HCT116 (cell line): ENCODE data around the gene SIRT6. TPM values are rescaled to one million over a fixed set of nuclear protein-coding genes. Genes with fewer than 3 reads are reported as not detected.

Experiments used
- ATAC-seq: fragments of 200-7000 bp; cut with Tn5 transposase; 2 replicates; pipeline ENCODE4 v1.9.1; 2020; ENCODE audit warnings: mild to moderate bottlenecking, moderate library complexity
- BruUV-seq: library from RNA; stranded (reverse); fragments of 400-500 nt; replicated peaks from 2 replicates; lab custom pipeline; 2021; lab: Mats Ljungman, UMichigan
- CTCF ChIA-PET: fragments of 300-600 bp; sonication (Branson Sonifier 250); formaldehyde crosslinking; loops from one replicate; lab custom pipeline; 2021; ENCODE audit warnings: antibody characterized with exemption; lab: Charles Lee
- POLR2A ChIA-PET: fragments of 300-600, 350-600 bp; sonication (Branson Sonifier 250); formaldehyde crosslinking; loops from one replicate; lab custom pipeline; 2021; ENCODE audit warnings: antibody characterized with exemption; lab: Charles Lee
- RAD21 ChIA-PET, 2 experiments: fragments of 300-600 bp; sonication (Branson Sonifier 250); formaldehyde crosslinking; loops; one replicate each; lab custom pipeline; 2023; ENCODE audit warnings: low total read pairs in 2 of 2; ENCODE audit not compliant: uncharacterized antibody in 2 of 2, unreplicated experiment in 2 of 2, low non-redundant PET in 1 of 2; lab: Charles Lee
- DNase-seq: peaks from one replicate; pipeline ENCODE4 v3.0.0-alpha.2; 2010; ENCODE audit warnings: low read depth, low spot score
- H2AFZ ChIP-seq: fragments of 200-600 bp; shearing (Covaris generic), sonication (generic); 2 replicates; pipeline ENCODE4 v1.6.1; 2017; ENCODE audit warnings: low read depth, mixed run types, mixed read lengths, antibody characterized with exemption, low read length; ENCODE audit not compliant: poor library complexity, severe bottlenecking
- H3K27ac ChIP-seq: 2 replicates; pipeline ENCODE4 v1.5.1; 2012; ENCODE audit warnings: low read depth, low read length
- H3K27me3 ChIP-seq: fragments of 200-600 bp; sonication (generic); 2 replicates; pipeline ENCODE4 v1.6.1; 2016; ENCODE audit warnings: mixed run types, low read length, mixed read lengths; ENCODE audit not compliant: insufficient read depth
- H3K36me3 ChIP-seq, 2 experiments: fragments of 200-500 bp in 1 of 2; fragments of 200-600 bp in 1 of 2; sonication (Bioruptor generic) in 1 of 2; sonication (generic) in 1 of 2; 2 replicates each; pipeline versions ENCODE4 v1.5.1 to v1.6.1; 2014 to 2016; ENCODE audit warnings: low read length in 2 of 2, inconsistent platforms in 1 of 2, mixed read lengths in 1 of 2, mixed run types in 1 of 2; ENCODE audit not compliant: insufficient read depth in 2 of 2, control insufficient read depth in 1 of 2
- H3K4me1 ChIP-seq, 2 experiments: fragments of 200-600 bp in 1 of 2; sonication (generic) in 1 of 2; 2 replicates each; pipeline versions ENCODE4 v1.5.1 to v1.6.1; 2012 to 2017; ENCODE audit warnings: low read length in 2 of 2, inconsistent platforms in 1 of 2, mild to moderate bottlenecking in 1 of 2, mixed read lengths in 1 of 2, mixed run types in 1 of 2, moderate library complexity in 1 of 2; ENCODE audit not compliant: insufficient read depth in 2 of 2, control insufficient read depth in 1 of 2
- H3K4me2 ChIP-seq: fragments of 200-600 bp; sonication (generic); 2 replicates; pipeline ENCODE4 v1.6.1; 2017; ENCODE audit warnings: mixed run types, low read length, mixed read lengths
- H3K4me3 ChIP-seq, 2 experiments: fragments of 200-600 bp in 1 of 2; sonication (generic) in 1 of 2; replicated peaks in 1 of 2; 2 replicates each; pipeline ENCODE4 v1.5.1; 2011 to 2016; ENCODE audit warnings: low read length in 2 of 2, control low read depth in 1 of 2, low read depth in 1 of 2, mild to moderate bottlenecking in 1 of 2, mixed read lengths in 1 of 2, mixed run types in 1 of 2
- H3K79me2 ChIP-seq: fragments of 200-600 bp; sonication (generic); 2 replicates; pipeline ENCODE4 v1.6.1; 2017; ENCODE audit warnings: mild to moderate bottlenecking, mixed run types, low read length, moderate library complexity, mixed read lengths; ENCODE audit not compliant: insufficient read depth
- H3K9ac ChIP-seq: fragments of 200-600 bp; sonication (generic); 2 replicates; pipeline ENCODE4 v1.6.1; 2016; ENCODE audit warnings: low read length, mixed read lengths
- H3K9me2 ChIP-seq: fragments of 200-600 bp; sonication (generic), shearing (Covaris generic); 2 replicates; pipeline ENCODE4 v1.6.1; 2017; ENCODE audit warnings: mixed run types, mild to moderate bottlenecking, moderate library complexity; ENCODE audit not compliant: insufficient read depth
- H3K9me3 ChIP-seq, 2 experiments: fragments of 200-500 bp in 1 of 2; fragments of 200-600 bp in 1 of 2; sonication (Bioruptor generic) in 1 of 2; sonication (generic) in 1 of 2; 2 replicates each; pipeline ENCODE4 v1.6.1; 2014 to 2017; ENCODE audit warnings: low read length in 2 of 2, mixed read lengths in 2 of 2, inconsistent platforms in 1 of 2, low read depth in 1 of 2, mild to moderate bottlenecking in 1 of 2, mixed run types in 1 of 2, moderate library complexity in 1 of 2; ENCODE audit not compliant: control insufficient read depth in 1 of 2, insufficient read depth in 1 of 2
- H4K20me1 ChIP-seq: fragments of 200-600 bp; sonication (generic), shearing (Covaris generic); 2 replicates; pipeline ENCODE4 v1.6.1; 2017; ENCODE audit warnings: mixed run types, mild to moderate bottlenecking, moderate library complexity; ENCODE audit not compliant: insufficient read depth
- CBX3 ChIP-seq: IDR thresholded peaks from 2 replicates; pipeline ENCODE4 v1.6.1; 2012; ENCODE audit warnings: low read depth
- CTCF ChIP-seq, 3 experiments: fragments of 200-600 bp in 1 of 3; sonication (generic) in 1 of 3; IDR thresholded peaks in 2 of 3; conservative IDR thresholded peaks in 1 of 3; 2 replicates each; pipeline ENCODE4 v1.5.1; 2012 to 2017; ENCODE audit warnings: low read depth in 2 of 3, low read length in 2 of 3, antibody characterized with exemption in 1 of 3, borderline replicate concordance in 1 of 3, control low read depth in 1 of 3, mild to moderate bottlenecking in 1 of 3, mixed read lengths in 1 of 3, mixed run types in 1 of 3, moderate library complexity in 1 of 3; ENCODE audit not compliant: insufficient read depth in 1 of 3
- EGR1 ChIP-seq: IDR thresholded peaks from 2 replicates; pipeline ENCODE4 v1.6.1; 2012; ENCODE audit warnings: low read depth
- EZH2 ChIP-seq: fragments of 200-600 bp; sonication (generic); IDR thresholded peaks from 2 replicates; pipeline ENCODE4 v1.6.1; 2017; ENCODE audit warnings: antibody characterized with exemption, mixed run types
- FOSL1 ChIP-seq: IDR thresholded peaks from 2 replicates; pipeline ENCODE4 v1.6.1; 2012; ENCODE audit warnings: low read depth
- JUND ChIP-seq: IDR thresholded peaks from 2 replicates; pipeline ENCODE4 v1.6.1; 2012
- POLR2A ChIP-seq: IDR thresholded peaks from 2 replicates; pipeline ENCODE4 v1.7.0; 2011; ENCODE audit warnings: borderline replicate concordance; ENCODE audit not compliant: insufficient read depth, insufficient read length; ENCODE audit errors: extremely low read depth
- POLR2AphosphoS5 ChIP-seq: IDR thresholded peaks from 2 replicates; pipeline ENCODE4 v1.6.1; 2011; ENCODE audit warnings: mild to moderate bottlenecking, low read depth, low read length, moderate library complexity
- RAD21 ChIP-seq: IDR thresholded peaks from 2 replicates; pipeline ENCODE4 v1.6.1; 2012; ENCODE audit warnings: low read depth, mild to moderate bottlenecking
- SIN3A ChIP-seq: IDR thresholded peaks from 2 replicates; pipeline ENCODE4 v1.6.1; 2012; ENCODE audit warnings: low read depth
- SRF ChIP-seq: IDR thresholded peaks from 2 replicates; pipeline ENCODE4 v1.6.1; 2012; ENCODE audit warnings: low read depth
- TCF7L2 ChIP-seq: IDR thresholded peaks from 2 replicates; pipeline ENCODE4 v1.7.0; 2011; ENCODE audit warnings: borderline replicate concordance, inconsistent platforms; ENCODE audit not compliant: insufficient read depth, insufficient read length; ENCODE audit errors: extremely low read depth
- YY1 ChIP-seq: IDR thresholded peaks from 2 replicates; pipeline ENCODE4 v1.6.1; 2011; ENCODE audit warnings: low read length, low read depth, moderate library complexity, mild to moderate bottlenecking; ENCODE audit not compliant: insufficient replicate concordance; ENCODE audit errors: extremely low read depth
- ZFX ChIP-seq: fragments of 450-650 bp; IDR thresholded peaks from 2 replicates; pipeline ENCODE4 v1.6.1; 2017
- intact Hi-C: fragments of 100-400 bp; cut with micrococcal nuclease; formaldehyde crosslinking; loops from 2 replicates; pipeline ENCODE4 v1.10.0; 2022
- total RNA-seq: library from RNA; stranded (reverse); gene quantifications from one replicate; pipeline ENCODE4 v1.2.1, GENCODE V29; 2021; ENCODE audit not compliant: unreplicated experiment
- TF ChIP-seq, protein P1 (sequence below): IDR thresholded peaks from 2 replicates; pipeline ENCODE4 v1.6.1; 2012
- TF ChIP-seq, protein P2 (sequence below): IDR thresholded peaks from 2 replicates; pipeline ENCODE4 v1.6.1; 2012; ENCODE audit warnings: low read depth
- TF ChIP-seq, protein P3 (sequence below): IDR thresholded peaks from 2 replicates; pipeline ENCODE4 v1.6.1; 2011; ENCODE audit warnings: mild to moderate bottlenecking, low read length, moderate library complexity; ENCODE audit not compliant: insufficient replicate concordance; ENCODE audit errors: extremely low read depth
- TF ChIP-seq, protein P4 (sequence below): IDR thresholded peaks from 2 replicates; pipeline ENCODE4 v1.6.1; 2012

The SIRT6 gene
- total RNA-seq, 1 experiment from 2014 or later, result 36.3 TPM

DNA sequence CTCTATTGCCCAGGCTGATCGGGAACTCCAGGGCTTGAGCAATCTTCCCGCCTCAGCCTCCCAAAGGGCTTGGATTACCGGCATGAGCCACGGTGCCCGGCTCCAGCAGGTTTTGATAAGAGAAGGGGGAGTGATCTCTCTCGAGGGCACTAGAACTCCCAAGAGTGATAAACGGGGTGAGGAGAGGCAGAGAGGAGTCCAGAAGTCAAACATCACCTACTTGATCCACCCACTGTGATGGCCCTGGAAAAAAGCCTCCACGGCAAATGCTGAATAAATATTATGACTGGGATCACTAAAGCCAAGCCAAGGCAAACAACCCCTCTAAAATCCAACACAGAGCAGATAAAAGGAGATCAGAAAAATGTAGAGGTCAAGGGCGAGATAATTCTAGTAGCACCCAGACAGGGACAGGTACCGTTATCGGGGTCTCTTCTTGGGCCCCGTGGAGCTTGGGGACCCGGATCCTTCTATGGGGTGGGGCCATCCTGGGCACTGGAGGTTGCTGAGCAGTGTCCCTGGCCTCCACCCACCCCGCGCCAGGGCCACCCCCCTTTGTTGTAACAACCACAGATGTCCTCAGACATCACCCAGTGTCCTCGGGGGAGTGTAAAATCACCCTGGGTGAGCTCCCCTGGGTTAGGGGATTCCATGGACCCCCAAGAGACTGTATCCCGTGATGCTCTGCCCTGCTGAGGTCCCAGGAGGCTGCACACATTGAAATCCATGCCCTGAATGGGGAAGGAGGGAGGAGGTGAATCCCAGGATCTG is 32.7 kb downstream of the SIRT6 start:
- Histone ChIP-seq H3K79me2 (no peaks in the 10 kb centered on the region), H3K9me3 (no peaks in the 10 kb centered on the region), H3K4me1 (peaks cover 10 to 28% of the 10 kb centered on the region in 2 experiments), H3K4me3 (no peak overlapping the region), H3K27me3 (no peaks in the 10 kb centered on the region), H3K4me2 (no peak overlapping the region), H3K9ac (no peak overlapping the region), H3K9me2 (no peaks in the 10 kb centered on the region), H3K36me3 (no peaks in the 10 kb centered on the region), H3K27ac (no peak overlapping the region), H2AFZ (no peak overlapping the region), H4K20me1 (no peaks in the 10 kb centered on the region)
- BruUV-seq, result no TSS peak
- ChIA-PET CTCF (interaction anchor here (0.6 kb wide), 1 partner anchor 83 kb away, joined by 3 read pairs; no protein-coding TSS in a partner anchor), RAD21 (no interaction called here), POLR2A (no interaction called here)
- no peak for ATAC-seq
- intact Hi-C loops, result loop anchor here (10.0 kb wide), 1 partner anchor 295 kb away; no protein-coding TSS in a partner anchor
- DNase-seq, result no peak
- TF ChIP-seq EGR1 (no peak), RAD21 (no peak), POLR2AphosphoS5 (no peak), SRF (no peak), CBX3 (no peak), POLR2A (no peak), EZH2 (no peak), SIN3A (no peak), ZFX (no peak), JUND (no peak), TCF7L2 (no peak), YY1 (no peak), CTCF (IDR thresholded peaks at IDR 0.05 in 2 of 3, conservative IDR thresholded peaks at IDR 0.05 in 1 of 3; ENCODE audit: borderline replicate concordance in 1 of 3, insufficient read depth in 1 of 3, low read depth in 2 of 3, low read length in 2 of 3) (no peak), FOSL1 (no peak)
- TF ChIP-seq, protein P1, sequence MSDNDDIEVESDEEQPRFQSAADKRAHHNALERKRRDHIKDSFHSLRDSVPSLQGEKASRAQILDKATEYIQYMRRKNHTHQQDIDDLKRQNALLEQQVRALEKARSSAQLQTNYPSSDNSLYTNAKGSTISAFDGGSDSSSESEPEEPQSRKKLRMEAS, result no peak
- TF ChIP-seq, protein P2, sequence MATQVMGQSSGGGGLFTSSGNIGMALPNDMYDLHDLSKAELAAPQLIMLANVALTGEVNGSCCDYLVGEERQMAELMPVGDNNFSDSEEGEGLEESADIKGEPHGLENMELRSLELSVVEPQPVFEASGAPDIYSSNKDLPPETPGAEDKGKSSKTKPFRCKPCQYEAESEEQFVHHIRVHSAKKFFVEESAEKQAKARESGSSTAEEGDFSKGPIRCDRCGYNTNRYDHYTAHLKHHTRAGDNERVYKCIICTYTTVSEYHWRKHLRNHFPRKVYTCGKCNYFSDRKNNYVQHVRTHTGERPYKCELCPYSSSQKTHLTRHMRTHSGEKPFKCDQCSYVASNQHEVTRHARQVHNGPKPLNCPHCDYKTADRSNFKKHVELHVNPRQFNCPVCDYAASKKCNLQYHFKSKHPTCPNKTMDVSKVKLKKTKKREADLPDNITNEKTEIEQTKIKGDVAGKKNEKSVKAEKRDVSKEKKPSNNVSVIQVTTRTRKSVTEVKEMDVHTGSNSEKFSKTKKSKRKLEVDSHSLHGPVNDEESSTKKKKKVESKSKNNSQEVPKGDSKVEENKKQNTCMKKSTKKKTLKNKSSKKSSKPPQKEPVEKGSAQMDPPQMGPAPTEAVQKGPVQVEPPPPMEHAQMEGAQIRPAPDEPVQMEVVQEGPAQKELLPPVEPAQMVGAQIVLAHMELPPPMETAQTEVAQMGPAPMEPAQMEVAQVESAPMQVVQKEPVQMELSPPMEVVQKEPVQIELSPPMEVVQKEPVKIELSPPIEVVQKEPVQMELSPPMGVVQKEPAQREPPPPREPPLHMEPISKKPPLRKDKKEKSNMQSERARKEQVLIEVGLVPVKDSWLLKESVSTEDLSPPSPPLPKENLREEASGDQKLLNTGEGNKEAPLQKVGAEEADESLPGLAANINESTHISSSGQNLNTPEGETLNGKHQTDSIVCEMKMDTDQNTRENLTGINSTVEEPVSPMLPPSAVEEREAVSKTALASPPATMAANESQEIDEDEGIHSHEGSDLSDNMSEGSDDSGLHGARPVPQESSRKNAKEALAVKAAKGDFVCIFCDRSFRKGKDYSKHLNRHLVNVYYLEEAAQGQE, result no peak
- TF ChIP-seq, protein P3, sequence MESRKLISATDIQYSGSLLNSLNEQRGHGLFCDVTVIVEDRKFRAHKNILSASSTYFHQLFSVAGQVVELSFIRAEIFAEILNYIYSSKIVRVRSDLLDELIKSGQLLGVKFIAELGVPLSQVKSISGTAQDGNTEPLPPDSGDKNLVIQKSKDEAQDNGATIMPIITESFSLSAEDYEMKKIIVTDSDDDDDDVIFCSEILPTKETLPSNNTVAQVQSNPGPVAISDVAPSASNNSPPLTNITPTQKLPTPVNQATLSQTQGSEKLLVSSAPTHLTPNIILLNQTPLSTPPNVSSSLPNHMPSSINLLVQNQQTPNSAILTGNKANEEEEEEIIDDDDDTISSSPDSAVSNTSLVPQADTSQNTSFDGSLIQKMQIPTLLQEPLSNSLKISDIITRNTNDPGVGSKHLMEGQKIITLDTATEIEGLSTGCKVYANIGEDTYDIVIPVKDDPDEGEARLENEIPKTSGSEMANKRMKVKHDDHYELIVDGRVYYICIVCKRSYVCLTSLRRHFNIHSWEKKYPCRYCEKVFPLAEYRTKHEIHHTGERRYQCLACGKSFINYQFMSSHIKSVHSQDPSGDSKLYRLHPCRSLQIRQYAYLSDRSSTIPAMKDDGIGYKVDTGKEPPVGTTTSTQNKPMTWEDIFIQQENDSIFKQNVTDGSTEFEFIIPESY, result no peak
- TF ChIP-seq, protein P4, sequence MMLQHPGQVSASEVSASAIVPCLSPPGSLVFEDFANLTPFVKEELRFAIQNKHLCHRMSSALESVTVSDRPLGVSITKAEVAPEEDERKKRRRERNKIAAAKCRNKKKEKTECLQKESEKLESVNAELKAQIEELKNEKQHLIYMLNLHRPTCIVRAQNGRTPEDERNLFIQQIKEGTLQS, result no peak
